Measurements from ENCODE around the gene CDH2. TPM values are rescaled to one million over a fixed set of nuclear protein-coding genes. Genes with fewer than 3 reads are reported as not detected.

CDH2 gene
- total RNA-seq, 1 experiment from 2014 or later: 36.2 TPM

DNA sequence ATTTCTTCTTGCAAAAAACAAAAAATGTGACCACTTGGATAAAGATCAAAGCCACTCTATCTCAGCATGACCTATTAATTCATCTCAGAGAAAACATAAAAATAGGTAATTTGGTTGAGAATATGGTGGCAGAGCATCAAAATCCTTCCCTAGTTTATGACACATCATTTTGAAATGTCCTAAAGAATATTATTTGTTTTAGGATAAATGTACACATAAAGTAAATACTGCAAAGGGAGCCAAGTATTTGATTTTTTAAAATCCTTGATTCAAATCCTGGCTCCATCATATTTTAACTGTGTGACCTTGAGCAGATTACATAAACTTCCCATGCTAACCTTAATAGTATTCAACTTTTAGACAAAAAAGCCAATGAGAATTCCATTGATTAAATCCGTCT lies 206.6 kb downstream of the CDH2 start:
- H3K56ac ChIP-seq (ENCODE audit: insufficient read length, low read depth, low read length): no peak overlapping the region
- no peak overlapping the region for H3K4ac ChIP-seq (ENCODE audit: low read depth, low read length)
- peaks cover 3% of the 10 kb centered on the region for H4K20me1 ChIP-seq (ENCODE audit: control insufficient read depth, insufficient read depth, insufficient read length)
- H3K9me3 ChIP-seq (ENCODE audit: control insufficient read depth, low read depth, low read length): no peaks in the 10 kb centered on the region
- H3K23ac ChIP-seq (ENCODE audit: insufficient read length, low read depth, low read length): no peak overlapping the region
- no peak overlapping the region for H2BK120ac ChIP-seq (ENCODE audit: low read depth, low read length, poor library complexity, severe bottlenecking)
- H2BK20ac ChIP-seq (ENCODE audit: low read depth, low read length, poor library complexity, severe bottlenecking): no peak overlapping the region
- Mint-ChIP-seq H3K27ac (no peak overlapping the region), H3K27me3 (ENCODE audit: low read depth) (no peaks in the 10 kb centered on the region), H3K4me3 (no peak overlapping the region), H3K4me1 (peaks cover under 1 to 4% of the 10 kb centered on the region in 2 experiments), H3K9me3 (no peaks in the 10 kb centered on the region), H3K36me3 (ENCODE audit: insufficient read depth in 1 of 3, low read depth in 3 of 3) (peaks cover 0 to 2% (median 0%) of the 10 kb centered on the region in 3 experiments; a peak in 4 of 7 replicates)
- H2BK12ac ChIP-seq (ENCODE audit: insufficient read length, low read depth, low read length): no peak overlapping the region
- no peak overlapping the region for H3K18ac ChIP-seq (ENCODE audit: insufficient read length, low read depth, low read length)
- no peak overlapping the region for H2BK15ac ChIP-seq (ENCODE audit: low read depth, low read length)
- no peak overlapping the region for H3K9ac ChIP-seq (ENCODE audit: extremely low read depth, insufficient read length, low read length)
- no peaks in the 10 kb centered on the region for H3K4me1 ChIP-seq (ENCODE audit: insufficient read depth, low read length)
- no peak overlapping the region for H3K27ac ChIP-seq (ENCODE audit: insufficient read length, low read depth, low read length)
- no peaks in the 10 kb centered on the region for H3K79me2 ChIP-seq (ENCODE audit: insufficient read depth, low read length)
- H2AK5ac ChIP-seq (ENCODE audit: insufficient read length, low read length): no peak overlapping the region
- no peak overlapping the region for H3K4me2 ChIP-seq (ENCODE audit: insufficient read depth, insufficient read length, low read length)
- TF ChIP-seq, protein P1, sequence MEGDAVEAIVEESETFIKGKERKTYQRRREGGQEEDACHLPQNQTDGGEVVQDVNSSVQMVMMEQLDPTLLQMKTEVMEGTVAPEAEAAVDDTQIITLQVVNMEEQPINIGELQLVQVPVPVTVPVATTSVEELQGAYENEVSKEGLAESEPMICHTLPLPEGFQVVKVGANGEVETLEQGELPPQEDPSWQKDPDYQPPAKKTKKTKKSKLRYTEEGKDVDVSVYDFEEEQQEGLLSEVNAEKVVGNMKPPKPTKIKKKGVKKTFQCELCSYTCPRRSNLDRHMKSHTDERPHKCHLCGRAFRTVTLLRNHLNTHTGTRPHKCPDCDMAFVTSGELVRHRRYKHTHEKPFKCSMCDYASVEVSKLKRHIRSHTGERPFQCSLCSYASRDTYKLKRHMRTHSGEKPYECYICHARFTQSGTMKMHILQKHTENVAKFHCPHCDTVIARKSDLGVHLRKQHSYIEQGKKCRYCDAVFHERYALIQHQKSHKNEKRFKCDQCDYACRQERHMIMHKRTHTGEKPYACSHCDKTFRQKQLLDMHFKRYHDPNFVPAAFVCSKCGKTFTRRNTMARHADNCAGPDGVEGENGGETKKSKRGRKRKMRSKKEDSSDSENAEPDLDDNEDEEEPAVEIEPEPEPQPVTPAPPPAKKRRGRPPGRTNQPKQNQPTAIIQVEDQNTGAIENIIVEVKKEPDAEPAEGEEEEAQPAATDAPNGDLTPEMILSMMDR (conservative IDR thresholded peaks at IDR 0.05): no peak
- no peak overlapping the region for H4K8ac ChIP-seq (replicated peaks; ENCODE audit: insufficient read length, low read depth, low read length)
- H4K5ac ChIP-seq (ENCODE audit: insufficient read length, low read depth, low read length): no peak overlapping the region
- H4K91ac ChIP-seq (ENCODE audit: insufficient read length, low read depth, low read length): no peak overlapping the region
- H3K79me1 ChIP-seq (ENCODE audit: insufficient read depth, low read depth, low read length, poor library complexity, severe bottlenecking): no peaks in the 10 kb centered on the region
- H3K23me2 ChIP-seq (ENCODE audit: insufficient read length, low read depth, low read length, poor library complexity, severe bottlenecking): no peaks in the 10 kb centered on the region
- no peaks in the 10 kb centered on the region for H3K27me3 ChIP-seq (ENCODE audit: insufficient read depth, low read length)
- no peak overlapping the region for H3T11ph ChIP-seq (ENCODE audit: low read length)
- DNase-seq: no peak
- H2AFZ ChIP-seq (ENCODE audit: low read length): no peak overlapping the region
- no peak overlapping the region for H2BK5ac ChIP-seq (ENCODE audit: insufficient read length, low read length)
- WGBS (ENCODE audit: extremely low coverage, insufficient read length, low lambda C conversion rate): no CpG with 5 or more reads among the region's 1 CpG
- no peak overlapping the region for H3K14ac ChIP-seq (ENCODE audit: insufficient read depth, low read length)
